ENCODE data around the gene IKZF4.
A peak's percentile ranks its signal among the peaks of the same experiment; 100 is the strongest.
"Not testable (repeated sequence)": the region's sequence is repeated elsewhere in the genome, so short reads cannot be mapped to it uniquely, and the experiment has no call there.

IKZF4 gene

DNA sequence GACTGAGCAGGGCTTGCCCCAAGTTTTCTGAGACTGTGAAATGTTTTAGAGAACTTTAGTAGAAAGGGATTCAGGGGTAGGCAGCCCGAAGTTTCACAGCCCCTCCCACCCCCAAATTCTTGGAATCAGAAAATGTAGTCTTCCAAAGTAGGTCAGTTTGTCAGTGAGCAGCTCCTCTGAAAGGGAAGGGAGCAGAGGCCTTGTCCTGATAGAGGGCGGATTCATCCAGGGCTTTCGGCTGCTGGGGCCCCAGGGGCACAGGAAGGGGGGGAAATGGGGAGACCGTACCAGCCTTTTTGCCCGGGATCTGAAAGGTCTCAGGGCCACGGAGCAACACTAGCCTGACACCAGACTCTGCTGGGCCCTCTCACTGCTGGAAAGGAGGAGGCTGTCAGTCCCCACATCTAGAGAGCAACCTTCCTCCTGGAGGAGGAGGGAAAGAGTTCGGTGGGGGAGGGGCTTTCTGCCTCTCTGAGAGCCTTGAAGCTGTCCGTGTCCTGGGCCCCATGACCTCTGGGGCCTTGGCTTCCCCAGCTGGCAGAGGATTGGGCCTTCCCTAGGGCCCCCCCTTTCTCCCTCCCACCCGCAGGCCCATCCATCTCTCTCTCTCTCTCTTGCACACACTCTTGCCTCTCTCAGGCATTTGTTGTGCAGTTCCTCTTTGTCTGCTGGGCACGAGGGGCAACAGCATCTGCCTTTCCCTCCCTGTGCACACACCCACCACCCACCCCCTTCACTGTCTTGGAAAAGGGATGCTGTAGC, at the start of gene IKZF4:
Gene IKZF4, plus strand, starts transcription at position 621 of the 762 bp plus-strand sequence. CDS start 451 bp downstream, outside the sequence.
- no peak for DNase-seq

DNA sequence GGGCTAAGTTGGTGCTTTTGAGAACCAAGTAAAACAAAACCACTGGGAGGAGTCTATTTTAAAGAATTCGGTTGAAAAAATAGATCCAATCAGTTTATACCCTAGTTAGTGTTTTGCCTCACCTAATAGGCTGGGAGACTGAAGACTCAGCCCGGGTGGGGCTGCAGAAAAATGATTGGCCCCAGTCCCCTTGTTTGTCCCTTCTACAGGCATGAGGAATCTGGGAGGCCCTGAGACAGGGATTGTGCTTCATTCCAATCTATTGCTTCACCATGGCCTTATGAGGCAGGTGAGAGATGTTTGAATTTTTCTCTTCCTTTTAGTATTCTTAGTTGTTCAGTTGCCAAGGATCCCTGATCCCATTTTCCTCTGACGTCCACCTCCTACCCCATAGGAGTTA, 48.8 kb upstream of the IKZF4 start:
- no peak for DNase-seq

- DNase-seq = no peak
These were observed 48.4 kb upstream of the IKZF4 start for GRCh38 chr12:55972456-55972855.

DNA sequence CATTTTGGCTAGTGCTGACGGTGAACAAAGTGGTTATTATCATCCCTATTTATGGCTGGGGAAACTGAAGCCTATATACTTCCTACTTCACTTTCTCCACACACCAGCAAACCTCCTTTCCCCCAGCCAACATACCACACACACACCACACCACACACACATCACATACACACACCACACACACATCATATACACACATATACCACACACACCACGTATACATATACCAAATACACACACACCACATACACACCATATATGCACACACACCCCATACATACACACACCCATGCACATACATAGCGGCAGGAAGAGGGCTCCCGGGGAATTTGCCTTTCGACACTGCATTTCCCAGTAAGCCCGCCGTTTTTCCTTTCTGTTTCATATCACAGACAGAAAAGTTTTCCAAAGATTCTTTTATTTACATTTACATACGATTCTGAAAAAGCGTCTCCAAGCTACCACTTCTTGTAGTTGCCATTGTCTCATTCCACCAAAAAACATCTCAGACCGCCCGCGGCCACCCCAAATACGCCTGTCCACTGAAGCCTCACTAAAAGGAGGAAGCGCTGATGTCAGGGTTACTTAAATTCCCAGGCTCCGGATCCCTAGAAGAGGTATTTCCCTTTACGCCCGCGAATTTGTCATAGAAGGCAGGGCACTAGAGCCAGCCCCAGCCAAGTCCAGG, 47.8 kb upstream of the IKZF4 start:
- DNase-seq = peak; percentile 38

DNA sequence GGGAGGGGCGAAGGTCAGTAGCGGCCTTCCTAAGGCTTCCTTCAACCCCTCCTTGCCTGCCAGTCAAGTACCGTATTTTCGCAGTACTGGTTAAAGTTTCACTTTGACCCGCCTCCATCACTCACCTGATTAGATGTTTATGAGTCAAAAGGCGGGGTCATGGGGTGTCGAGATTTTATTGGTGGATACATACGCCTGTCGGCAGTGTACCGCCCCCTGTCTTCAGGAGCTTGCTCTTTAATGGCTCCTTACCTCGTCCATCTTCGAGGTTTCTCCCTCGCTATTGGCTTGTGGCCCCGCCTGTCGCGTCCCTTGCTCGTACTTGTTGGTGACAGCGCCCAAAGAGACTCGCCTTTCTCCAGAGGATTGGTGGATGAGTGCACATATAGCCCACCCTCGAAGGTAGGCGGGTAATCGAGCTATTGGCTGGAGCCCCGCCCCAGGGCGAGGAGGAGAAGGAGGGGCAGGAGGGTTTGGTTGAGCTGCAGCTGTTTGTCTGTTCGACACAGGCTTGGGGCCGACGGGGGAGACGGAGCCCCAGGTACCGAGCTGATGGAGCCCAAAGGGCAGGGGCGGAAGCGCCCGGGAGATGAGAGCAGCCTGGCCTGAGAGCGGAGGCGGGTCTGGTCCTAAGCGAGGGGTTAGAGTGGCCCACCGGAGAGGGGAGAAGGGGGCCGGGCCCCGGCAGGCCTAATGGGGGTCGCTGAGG, 47.1 kb upstream of the IKZF4 start, which contains the start of gene RAB5B:
Gene RAB5B, plus strand, starts transcription at position 480 of the 709 bp plus-strand sequence. CDS start 12,883 bp downstream, outside the sequence.
- peak; percentile 100 for DNase-seq

DNA sequence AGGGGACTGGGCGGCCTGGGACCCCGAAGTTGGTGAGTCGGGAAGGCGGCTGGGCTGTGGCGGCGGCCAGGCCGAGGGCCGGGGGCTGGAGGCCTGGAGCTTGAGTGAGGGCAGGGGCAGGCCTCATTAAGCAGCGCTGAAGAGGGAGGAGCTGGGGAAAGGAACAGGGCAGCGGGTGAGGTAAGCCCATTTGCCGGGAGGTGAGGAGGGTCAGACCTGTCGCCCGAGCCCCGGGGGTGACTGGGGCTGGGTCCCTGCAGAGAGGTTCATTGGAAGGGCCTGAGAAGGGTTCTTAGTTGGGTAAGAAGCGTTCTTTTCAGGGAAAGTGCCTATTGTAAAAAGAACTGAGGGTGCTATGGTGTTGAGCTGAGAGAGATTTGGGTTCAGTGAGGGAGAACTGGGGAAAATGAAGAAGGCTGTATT, 46.5 kb upstream of the IKZF4 start:
- DNase-seq = peak; percentile 78

- DNase-seq = no peak
These were observed 42.5 kb upstream of the IKZF4 start for GRCh38 chr12:55978393-55978792.

DNA sequence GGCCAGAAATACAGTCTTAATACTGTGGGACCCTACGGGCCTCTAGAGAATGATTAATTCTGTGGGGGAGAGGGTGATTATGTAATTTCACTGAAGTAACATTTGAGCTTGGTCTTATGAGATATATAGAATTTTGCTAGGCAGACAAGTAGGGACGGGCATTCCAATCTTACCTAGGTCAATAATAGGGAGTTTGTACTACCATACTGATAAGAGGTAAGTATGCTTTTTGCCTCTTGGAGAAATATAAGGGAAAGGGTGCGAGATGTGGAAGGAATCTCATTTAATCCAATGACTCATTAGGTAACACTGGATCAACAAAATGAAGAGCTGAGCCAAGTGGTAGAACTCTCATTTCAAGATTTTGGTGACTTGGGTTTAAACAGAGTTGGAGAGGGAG, 41.8 kb upstream of the IKZF4 start:
- no peak for DNase-seq

- not testable (repeated sequence) for DNase-seq
These were observed 39.0 kb upstream of the IKZF4 start for GRCh38 chr12:55981882-55982281.

GRCh38 chr12:55982319-55982936, 38.4 kb upstream of the IKZF4 start:
- DNase-seq = no peak

GRCh38 chr12:55983232-55983842, 37.5 kb upstream of the IKZF4 start:
- no peak for DNase-seq

DNA sequence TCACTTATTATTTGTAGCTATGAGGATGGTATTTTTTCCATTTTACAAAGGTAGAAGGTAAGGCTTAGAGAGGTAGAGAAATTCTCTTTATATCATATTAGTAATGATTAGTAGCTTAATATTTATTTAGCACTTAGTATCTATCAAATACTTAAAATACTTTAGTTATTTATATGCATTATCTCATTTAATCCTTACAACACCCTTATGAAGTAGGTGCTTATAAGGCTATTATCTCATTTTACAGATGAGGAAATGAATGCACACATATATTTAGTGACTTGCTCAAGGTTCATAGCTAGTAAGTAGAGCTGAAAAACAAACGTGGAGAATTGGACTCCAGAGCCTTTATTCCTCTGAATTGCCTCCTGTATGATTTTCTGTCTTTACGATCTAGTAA, 36.0 kb upstream of the IKZF4 start:
- no peak for DNase-seq

GRCh38 chr12:55985341-55985740, 35.5 kb upstream of the IKZF4 start:
- no peak for DNase-seq

DNA sequence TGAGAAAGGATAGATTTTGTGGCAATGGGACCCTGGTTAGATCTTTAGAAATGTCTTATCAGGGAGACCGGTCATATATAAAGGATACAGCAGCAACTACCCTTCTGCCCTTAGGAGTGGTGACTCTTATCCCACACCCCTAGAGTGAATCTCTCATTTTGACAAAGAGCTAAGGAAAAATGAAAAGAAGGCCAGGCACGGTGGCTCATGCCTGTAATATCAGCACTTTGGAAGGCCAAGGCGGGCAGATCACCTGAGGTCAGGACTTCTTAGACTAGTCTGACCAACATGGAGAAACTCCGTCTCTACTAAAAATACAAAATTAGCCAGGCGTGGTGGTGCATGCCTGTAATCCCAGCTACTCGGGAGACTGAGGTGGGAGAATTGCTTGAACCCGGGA, 34.9 kb upstream of the IKZF4 start:
- DNase-seq = not testable (repeated sequence)

GRCh38 chr12:55991110-55991509, 29.7 kb upstream of the IKZF4 start:
- DNase-seq = no peak

DNA sequence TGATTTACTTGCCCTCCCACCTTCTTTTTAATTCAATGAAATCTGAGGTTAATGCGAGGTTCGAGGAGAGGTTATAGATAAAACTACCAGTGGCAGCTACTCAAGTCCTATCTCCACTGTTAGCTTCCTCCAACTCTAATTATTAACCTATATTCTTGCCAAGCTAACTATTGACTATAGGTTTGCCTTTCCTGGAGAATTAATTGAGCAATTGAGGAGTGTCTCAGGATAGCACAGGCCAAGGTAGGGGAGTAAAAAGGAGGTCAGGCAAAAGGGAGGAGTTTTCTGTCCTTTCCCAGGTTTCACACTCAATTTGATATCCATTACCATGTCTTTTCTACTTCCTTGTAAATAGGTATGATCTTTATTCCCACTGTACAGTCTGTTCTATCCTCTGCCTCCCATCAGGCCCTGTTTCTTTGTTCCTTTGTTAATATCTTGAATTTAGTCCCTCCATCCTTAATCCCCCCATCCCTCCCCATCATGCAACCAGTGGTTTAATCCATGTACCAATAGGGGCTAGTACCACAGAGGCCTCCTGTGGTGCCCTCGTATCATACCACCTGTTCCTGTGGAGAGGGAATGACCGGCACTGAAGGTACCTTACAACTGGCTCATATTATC, 27.5 kb upstream of the IKZF4 start:
- DNase-seq = peak; percentile 36

GRCh38 chr12:55995366-55995765, 25.5 kb upstream of the IKZF4 start:
- no peak for DNase-seq

GRCh38 chr12:55996201-55996714, 24.6 kb upstream of the IKZF4 start:
- peak; percentile 73 for DNase-seq

- peak; percentile 98 for DNase-seq
These were observed 23.9 kb upstream of the IKZF4 start, which contains the start of gene SUOX for GRCh38 chr12:55996715-55997534. SUOX (plus strand) TSS chr12:55997276; CDS start chr12:56002222, 4,946 bp downstream.

GRCh38 chr12:55997535-55997859, 23.3 kb upstream of the IKZF4 start:
- DNase-seq = no peak

DNA sequence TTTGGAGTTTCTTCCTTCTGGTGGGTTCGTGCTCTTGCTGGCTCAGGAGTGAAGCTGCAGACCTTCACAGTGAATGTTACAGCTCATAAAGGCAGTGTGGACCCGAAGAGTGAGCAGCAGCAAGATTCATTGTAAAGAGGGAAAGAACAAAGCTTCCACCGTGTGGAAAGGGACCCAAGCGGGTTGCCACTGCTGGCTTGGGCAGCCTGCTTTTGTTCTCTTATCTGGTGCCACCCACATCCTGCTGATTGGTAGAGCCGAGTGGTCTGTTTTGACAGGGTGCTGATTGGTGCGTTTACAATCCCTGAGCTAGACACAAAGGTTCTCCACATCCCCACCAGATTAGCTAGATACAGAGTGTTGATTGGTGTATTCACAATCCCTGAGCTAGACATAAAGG, 21.3 kb upstream of the IKZF4 start:
- not testable (repeated sequence) for DNase-seq
